ENCODE data around the gene DRD2. TPM values are rescaled to one million over a fixed set of nuclear protein-coding genes. Genes with fewer than 3 reads are reported as not detected.

DRD2 gene
- total RNA-seq, 3 donors from 2014 or later: not detected

DNA sequence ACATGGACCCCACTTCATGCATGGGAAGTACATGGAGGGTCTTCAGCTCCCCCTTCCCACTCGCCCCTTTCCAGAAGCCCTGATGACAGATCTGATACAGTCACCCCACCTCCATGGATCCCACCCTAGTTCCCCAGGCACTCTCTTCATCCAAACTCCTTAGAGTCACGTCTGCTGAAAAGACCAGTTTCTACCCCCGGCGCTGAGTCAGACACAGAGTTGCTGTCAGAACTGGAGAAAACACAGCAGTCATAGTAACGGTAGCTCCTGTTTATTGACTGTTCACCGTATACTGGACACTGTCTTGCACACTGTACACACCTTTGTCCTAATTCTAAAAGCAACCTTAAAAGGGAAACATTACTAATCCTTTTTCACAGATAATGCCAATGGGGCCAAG is 29.1 kb downstream of the DRD2 start:
- no peak for DNase-seq
- no peak overlapping the region for H3K4me3 Mint-ChIP-seq

DNA sequence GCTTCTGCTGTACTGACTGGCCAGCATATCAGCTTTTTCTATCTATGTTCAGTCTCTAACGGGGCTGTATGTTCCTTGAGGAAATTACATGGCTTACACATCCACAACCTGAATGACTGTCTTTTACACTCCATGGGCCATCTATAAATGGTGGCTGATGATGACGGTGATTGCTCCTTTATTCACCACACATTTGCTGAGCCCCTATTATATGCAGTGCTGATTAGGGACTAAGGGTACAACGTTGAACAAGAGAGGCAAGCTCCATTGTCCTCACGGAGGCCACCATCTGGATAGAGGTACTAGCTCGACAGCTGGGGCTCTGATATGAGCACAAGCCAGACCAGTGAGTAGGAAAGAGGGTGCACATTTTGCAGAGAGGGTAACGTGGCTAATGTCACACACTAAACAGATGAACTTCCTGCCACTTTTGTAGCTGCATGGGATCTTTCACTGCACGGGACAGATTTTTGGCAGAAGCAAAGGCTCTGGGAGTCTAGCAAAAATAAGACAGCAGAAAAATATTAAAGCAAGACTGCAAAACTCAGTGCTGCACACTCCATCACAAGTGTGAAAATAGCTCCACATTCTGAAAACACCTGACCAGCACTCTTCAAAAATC is 30.6 kb downstream of the DRD2 start:
- ATAC-seq: no peak
- H3K9me3 Mint-ChIP-seq: no peaks in the 10 kb centered on the region
- H3K4me3 Mint-ChIP-seq: no peak overlapping the region
- no peaks in the 10 kb centered on the region for H3K36me3 Mint-ChIP-seq (ENCODE audit: insufficient read depth)
- H3K4me1 Mint-ChIP-seq (ENCODE audit: low read depth): no peaks in the 10 kb centered on the region
- no peak for DNase-seq
- H3K27me3 Mint-ChIP-seq (ENCODE audit: low read depth): peaks cover 9% of the 10 kb centered on the region

More for the DNA sequence above, 29.1 kb downstream of the DRD2 start:
- no peaks in the 10 kb centered on the region for H3K9me3 Mint-ChIP-seq
- no peaks in the 10 kb centered on the region for H3K4me1 Mint-ChIP-seq (ENCODE audit: low read depth)
- peaks cover 5% of the 10 kb centered on the region for H3K27me3 Mint-ChIP-seq (ENCODE audit: low read depth)
- no peaks in the 10 kb centered on the region for H3K36me3 Mint-ChIP-seq (ENCODE audit: insufficient read depth)
- no peak for ATAC-seq

DNA sequence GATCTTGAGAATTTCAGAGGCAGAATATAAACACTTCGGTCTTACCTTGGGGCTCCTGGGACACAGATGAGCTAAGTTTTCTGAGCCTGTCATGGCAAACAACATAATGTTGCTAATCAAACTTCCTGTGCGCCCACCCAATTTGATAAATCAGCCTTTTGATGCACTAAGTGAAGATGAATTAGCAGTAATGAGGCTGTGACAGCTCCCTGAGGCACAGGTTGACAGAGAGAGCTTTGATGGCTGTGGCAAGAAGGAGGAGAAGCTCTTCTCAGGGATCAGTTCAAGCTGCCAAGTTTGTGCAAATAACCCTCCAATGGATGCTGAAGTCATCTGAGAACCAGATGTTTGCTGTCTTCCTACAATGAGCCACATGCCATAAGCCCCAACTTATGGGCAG is 34.4 kb downstream of the DRD2 start:
- H3K4me3 Mint-ChIP-seq: no peak overlapping the region

DNA sequence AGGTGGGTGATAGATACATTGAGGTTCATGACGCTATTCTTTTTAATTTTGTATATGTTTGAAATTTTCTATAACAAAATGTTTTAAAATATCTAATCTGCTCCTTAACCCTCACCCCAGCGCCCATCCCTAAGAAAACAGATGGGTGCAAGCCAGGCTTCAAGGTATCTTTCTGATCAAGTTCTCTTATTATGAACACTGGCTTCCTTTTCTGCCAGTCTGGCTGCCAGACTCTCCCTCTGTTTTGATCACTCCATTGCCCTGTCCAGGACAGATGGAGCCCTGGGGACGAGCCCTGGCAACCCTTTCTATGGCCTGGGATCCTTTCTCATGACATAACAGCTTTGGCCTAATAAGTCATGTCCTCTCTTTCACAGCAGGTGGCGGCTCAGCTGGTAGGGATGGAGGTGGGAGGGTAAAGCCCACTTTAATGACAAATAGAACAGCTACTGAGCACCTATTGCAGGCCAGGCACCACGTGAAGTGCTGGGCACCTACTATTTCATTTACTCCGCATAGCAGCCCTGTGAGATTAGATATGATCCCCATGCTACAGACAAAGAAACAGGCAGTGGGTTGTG is 38.4 kb downstream of the DRD2 start:
- ATAC-seq (no peak), DNase-seq (no peak)
- Mint-ChIP-seq H3K27me3 (ENCODE audit: low read depth) (peaks cover 4% of the 10 kb centered on the region), H3K36me3 (ENCODE audit: insufficient read depth) (no peaks in the 10 kb centered on the region), H3K4me3 (no peak overlapping the region), H3K9me3 (no peaks in the 10 kb centered on the region), H3K4me1 (ENCODE audit: low read depth) (no peaks in the 10 kb centered on the region)

More for the DNA sequence above, 34.4 kb downstream of the DRD2 start:
- DNase-seq: no peak
- Mint-ChIP-seq H3K9me3 (no peaks in the 10 kb centered on the region), H3K4me1 (ENCODE audit: low read depth) (no peaks in the 10 kb centered on the region), H3K27me3 (ENCODE audit: low read depth) (peaks cover 4% of the 10 kb centered on the region), H3K36me3 (ENCODE audit: insufficient read depth) (no peaks in the 10 kb centered on the region)
- no peak for ATAC-seq

DNA sequence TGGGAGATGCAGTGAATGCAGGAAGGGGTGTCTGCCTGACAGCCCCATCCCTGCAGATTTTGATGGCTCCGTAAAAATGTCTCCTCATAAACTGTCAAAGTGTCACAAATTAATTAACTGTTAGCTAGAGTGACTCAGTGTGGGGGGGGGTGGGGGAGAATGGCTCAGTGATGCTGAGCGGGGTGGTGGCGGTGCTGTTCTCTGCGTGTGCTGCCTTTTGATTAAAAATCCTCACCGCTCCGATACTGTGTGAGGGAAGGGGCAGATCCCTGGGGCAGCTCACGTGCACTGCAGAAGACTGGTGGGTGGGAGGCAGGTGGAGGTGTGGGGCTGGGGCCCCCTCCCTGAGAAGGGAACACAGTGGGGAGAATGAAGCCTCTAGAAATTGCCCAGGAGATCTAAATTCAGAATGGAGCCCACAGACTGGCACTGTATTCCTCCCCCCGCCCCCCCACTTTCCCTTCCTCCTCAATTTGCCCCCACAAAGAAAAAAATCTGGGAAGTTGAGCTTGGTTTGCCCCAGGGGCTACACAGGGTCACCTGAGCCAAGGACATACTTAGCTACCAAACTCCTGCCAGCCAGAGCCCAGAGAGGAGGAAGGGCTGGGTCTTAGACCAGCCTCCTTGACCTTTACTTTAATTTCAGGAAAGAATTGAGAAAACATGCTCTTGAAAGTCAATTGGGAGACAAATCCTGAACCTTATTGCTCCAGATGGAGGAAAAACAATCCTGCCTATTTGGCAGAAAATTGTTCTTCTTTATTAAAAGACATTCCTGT is 39.8 kb downstream of the DRD2 start:
- peaks cover 3% of the 10 kb centered on the region for H3K27me3 Mint-ChIP-seq (ENCODE audit: low read depth)
- ATAC-seq: no peak
- no peak for DNase-seq
- H3K4me1 Mint-ChIP-seq (ENCODE audit: low read depth): no peaks in the 10 kb centered on the region
- H3K9me3 Mint-ChIP-seq: no peaks in the 10 kb centered on the region
- no peaks in the 10 kb centered on the region for H3K36me3 Mint-ChIP-seq (ENCODE audit: insufficient read depth)
- H3K4me3 Mint-ChIP-seq: no peak overlapping the region

DNA sequence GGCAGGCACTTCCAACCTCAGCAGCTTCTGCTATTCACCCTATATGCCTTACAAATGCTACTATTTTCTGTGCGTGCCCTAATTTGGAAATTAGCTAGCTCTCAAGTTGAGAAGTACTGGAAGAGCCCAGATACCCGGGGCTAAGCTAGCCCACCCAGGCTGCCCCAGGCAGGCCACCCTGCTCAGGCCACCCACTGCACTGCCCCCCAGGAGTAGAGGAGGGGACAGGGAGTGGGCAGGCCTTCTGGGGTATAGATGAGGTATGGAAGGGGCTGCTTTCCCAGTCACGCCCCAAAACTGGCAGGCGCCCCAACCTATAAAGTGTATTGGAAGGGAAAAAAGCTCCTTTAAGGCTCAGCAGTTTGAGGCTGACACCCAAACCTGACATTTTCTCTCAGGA is 43.5 kb downstream of the DRD2 start:
- DNase-seq (no peak), ATAC-seq (no peak)
- H3K36me3 Mint-ChIP-seq (ENCODE audit: insufficient read depth): no peaks in the 10 kb centered on the region
- H3K9me3 Mint-ChIP-seq: no peaks in the 10 kb centered on the region
- no peak overlapping the region for H3K4me3 Mint-ChIP-seq
- H3K27me3 Mint-ChIP-seq (ENCODE audit: low read depth): no peaks in the 10 kb centered on the region
- no peaks in the 10 kb centered on the region for H3K4me1 Mint-ChIP-seq (ENCODE audit: low read depth)

DNA sequence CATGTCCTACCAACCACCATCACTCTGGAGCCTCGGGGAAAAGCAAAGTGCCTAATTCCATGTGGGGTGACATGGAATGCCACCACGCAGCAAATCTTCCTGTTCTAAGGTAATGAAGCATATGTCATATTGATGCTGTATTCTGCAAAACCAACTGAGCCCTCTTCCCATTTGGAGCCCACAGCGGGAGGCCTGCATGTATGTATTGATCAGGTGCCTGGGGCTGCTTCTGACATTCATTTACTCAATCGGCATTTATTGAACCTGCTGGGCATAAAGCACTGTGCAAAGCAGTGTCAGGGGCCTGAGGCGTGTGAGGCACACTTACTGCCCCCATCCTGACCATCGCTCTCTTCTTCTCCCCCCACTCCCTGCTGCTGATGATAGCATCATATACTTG is 48.5 kb downstream of the DRD2 start:
- no peaks in the 10 kb centered on the region for H3K9me3 Mint-ChIP-seq
- DNase-seq (no peak), ATAC-seq (no peak)
- no peaks in the 10 kb centered on the region for H3K36me3 Mint-ChIP-seq (ENCODE audit: insufficient read depth)
- no peaks in the 10 kb centered on the region for H3K4me1 Mint-ChIP-seq (ENCODE audit: low read depth)
- H3K27me3 Mint-ChIP-seq (ENCODE audit: low read depth): peaks cover 3% of the 10 kb centered on the region
- H3K4me3 Mint-ChIP-seq: no peak overlapping the region

DNA sequence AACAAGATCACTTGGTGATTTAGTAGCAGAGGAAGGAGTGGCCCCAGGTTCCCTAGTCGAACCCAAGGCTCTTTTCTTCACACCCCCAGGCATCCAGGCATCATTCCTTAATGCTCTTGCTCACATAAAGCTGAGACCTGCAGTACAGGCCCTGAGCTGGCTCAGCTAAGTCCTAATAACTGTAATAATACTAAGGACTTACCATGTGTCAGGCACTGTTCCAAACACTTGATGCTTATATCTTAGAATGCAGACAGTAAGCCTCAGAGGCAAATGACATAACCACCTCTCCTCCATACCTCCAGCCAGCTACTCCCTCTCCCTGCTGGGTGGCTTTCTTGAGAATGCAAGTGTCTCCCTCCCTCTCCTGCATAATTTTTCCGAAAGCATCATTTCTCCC is 54.4 kb downstream of the DRD2 start:
- Mint-ChIP-seq H3K27me3 (ENCODE audit: low read depth) (peaks cover 3% of the 10 kb centered on the region), H3K9me3 (no peaks in the 10 kb centered on the region), H3K36me3 (ENCODE audit: insufficient read depth) (no peaks in the 10 kb centered on the region), H3K4me3 (no peak overlapping the region), H3K4me1 (ENCODE audit: low read depth) (no peaks in the 10 kb centered on the region)
- ATAC-seq: no peak
- no peak for DNase-seq

DNA sequence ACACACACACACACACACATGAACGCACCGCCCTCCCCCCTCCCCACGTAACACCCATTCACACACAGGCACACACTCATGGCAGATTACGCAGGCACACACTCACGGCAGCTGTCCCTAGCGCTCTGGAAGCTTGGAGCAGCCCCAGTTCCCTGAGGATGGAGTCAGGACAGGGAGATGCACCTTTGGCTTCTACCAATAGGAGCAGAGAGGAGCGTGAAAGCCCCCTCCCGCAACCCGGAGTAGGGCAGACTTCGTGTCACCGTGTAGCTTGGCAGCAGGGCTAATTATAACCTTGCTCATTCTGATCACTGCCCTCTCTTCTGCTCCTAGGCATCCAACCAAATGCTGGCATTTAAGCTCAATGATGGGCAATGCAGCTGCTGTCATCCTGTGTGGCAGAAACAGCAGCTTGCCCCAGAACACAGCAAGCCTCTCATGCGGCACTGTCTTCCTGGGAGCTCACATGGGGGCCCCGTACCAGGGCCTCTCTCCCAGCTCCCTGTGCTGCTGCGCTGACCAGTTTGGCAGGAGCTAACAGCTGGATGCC is 55.7 kb downstream of the DRD2 start:
- H3K4me1 Mint-ChIP-seq (ENCODE audit: low read depth): no peaks in the 10 kb centered on the region
- no peak overlapping the region for H3K4me3 Mint-ChIP-seq
- DNase-seq (no peak), ATAC-seq (no peak)
- H3K36me3 Mint-ChIP-seq (ENCODE audit: insufficient read depth): no peaks in the 10 kb centered on the region
- no peaks in the 10 kb centered on the region for H3K9me3 Mint-ChIP-seq
- peaks cover 3% of the 10 kb centered on the region for H3K27me3 Mint-ChIP-seq (ENCODE audit: low read depth)

DNA sequence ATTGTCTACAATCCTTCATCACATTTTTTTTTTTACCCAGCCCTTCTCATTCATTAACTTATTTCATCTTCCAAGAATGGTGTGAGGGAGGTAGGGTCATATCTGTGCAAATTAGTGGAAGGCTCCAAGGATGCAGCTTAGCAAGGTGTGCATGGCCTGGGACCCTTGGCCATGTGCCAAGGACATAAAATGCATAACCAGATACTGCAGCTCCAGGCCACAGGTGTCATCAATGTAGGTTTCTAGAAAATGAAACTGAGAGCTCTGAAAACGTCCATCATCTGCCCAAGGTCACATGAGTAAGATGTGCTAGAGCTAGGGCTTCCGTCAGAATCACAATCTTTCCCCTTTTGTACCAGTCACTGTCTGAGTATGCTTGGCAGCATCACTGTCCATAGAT is 57.8 kb downstream of the DRD2 start:
- H3K36me3 Mint-ChIP-seq (ENCODE audit: insufficient read depth): no peaks in the 10 kb centered on the region
- H3K4me3 Mint-ChIP-seq: no peak overlapping the region
- H3K9me3 Mint-ChIP-seq: no peaks in the 10 kb centered on the region
- H3K4me1 Mint-ChIP-seq (ENCODE audit: low read depth): no peaks in the 10 kb centered on the region
- DNase-seq (no peak), ATAC-seq (no peak)
- peaks cover 3% of the 10 kb centered on the region for H3K27me3 Mint-ChIP-seq (ENCODE audit: low read depth)

DNA sequence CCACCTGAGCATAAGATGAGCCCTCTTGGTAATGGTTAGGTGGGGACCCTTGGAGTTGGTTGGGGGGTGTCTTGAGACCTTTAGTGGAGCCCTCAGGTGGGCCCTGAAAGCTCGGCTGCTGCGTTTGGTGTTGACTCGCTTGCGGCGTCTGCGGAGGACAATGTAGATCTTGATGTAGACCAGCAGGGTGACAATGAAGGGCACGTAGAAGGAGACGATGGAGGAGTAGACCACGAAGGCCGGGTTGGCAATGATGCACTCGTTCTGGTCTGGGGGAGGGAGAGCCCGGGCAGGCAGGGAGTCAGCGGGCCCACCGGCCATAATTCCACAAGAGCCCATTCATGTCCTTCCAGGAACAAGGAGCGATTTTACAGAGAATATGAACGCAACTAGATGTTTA is 59.9 kb downstream of the DRD2 start:
- Mint-ChIP-seq H3K36me3 (ENCODE audit: insufficient read depth) (no peaks in the 10 kb centered on the region), H3K4me3 (no peak overlapping the region), H3K4me1 (ENCODE audit: low read depth) (no peaks in the 10 kb centered on the region), H3K9me3 (no peaks in the 10 kb centered on the region), H3K27me3 (ENCODE audit: low read depth) (no peaks in the 10 kb centered on the region)
- no peak for DNase-seq
- no peak for ATAC-seq

DNA sequence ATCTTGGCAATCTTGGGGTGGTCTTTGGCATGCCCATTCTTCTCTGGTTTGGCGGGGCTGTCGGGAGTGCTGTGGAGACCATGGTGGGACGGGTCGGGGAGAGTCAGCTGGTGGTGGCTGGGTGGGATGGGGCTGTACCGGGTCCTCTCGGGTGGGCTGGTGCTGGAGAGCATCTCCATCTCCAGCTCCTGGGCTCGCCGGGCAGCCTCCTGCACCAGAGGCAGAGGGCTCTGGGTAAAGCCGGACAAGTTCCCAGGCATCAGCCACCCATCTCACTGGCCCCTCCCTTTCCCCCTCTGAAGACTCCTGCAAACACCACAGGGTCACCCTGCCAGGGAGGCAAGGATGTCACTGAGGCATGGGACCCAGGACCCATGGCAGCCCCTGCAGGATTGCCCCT is 62.5 kb downstream of the DRD2 start:
- H3K4me3 Mint-ChIP-seq: no peak overlapping the region
- no peaks in the 10 kb centered on the region for H3K27me3 Mint-ChIP-seq (ENCODE audit: low read depth)
- H3K9me3 Mint-ChIP-seq: no peaks in the 10 kb centered on the region

DNA sequence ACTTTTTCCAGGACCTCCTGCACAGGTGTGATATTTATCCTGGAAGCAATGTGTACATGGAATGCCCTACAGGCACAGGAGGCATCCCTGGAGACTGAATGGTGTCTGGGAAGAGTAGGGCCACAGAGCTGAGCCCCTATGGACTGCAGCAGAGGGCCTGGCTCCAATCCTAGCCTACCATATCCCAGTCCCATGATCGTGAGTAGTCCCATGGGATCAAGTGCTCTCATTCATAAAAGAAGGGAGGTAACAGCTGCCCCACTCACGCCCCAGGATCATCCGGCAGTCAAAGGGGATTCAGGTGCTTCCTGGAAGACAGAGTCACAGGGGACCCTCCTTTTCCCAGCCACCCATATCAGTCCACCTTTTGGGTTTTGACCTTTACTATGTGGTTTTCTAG is 63.7 kb downstream of the DRD2 start:
- DNase-seq (no peak), ATAC-seq (no peak)
- H3K9me3 Mint-ChIP-seq: no peaks in the 10 kb centered on the region
- no peak overlapping the region for H3K4me3 Mint-ChIP-seq
- H3K27me3 Mint-ChIP-seq (ENCODE audit: low read depth): no peaks in the 10 kb centered on the region
- H3K36me3 Mint-ChIP-seq (ENCODE audit: insufficient read depth): no peaks in the 10 kb centered on the region
- no peaks in the 10 kb centered on the region for H3K4me1 Mint-ChIP-seq (ENCODE audit: low read depth)

More for the DNA sequence above, 62.5 kb downstream of the DRD2 start:
- ATAC-seq (peak in 1 of 2 donors; percentile 8), DNase-seq (no peak)
- Mint-ChIP-seq H3K36me3 (ENCODE audit: insufficient read depth) (no peaks in the 10 kb centered on the region), H3K4me1 (ENCODE audit: low read depth) (no peaks in the 10 kb centered on the region)

DNA sequence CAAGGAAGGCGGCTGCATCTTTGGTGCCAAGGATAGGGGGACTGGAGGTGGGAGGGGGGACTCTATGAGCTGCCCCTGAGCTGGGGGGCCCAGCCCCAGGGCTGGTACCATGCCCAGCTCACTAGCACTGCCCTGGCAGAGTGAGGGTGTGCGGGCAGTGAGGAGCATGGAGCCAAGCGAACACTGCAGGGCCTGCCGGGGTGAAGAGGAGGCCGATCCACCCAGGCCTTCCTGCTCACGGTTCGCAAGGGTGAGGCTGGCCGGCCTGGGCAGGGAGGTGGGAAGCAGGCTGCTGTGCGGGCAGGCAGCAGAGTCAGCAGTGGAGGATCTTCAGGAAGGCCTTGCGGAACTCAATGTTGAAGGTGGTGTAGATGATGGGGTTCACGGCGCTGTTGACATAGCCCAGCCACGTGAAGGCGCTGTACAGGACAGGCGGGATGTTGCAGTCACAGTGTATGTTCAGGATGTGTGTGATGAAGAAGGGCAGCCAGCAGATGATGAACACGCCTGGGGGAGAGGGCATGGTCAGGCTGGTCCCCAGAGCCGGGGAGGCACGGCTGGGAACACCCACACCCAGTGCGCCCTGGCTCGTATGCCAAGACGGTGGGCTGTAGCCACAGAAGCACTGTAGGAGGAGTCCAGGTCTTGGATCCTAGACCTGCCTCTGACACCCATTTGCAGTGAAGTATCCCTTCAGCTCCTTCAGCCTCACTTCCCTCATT is 64.6 kb downstream of the DRD2 start:
- ATAC-seq (no peak), DNase-seq (no peak)
- Mint-ChIP-seq H3K4me1 (ENCODE audit: low read depth) (no peaks in the 10 kb centered on the region), H3K27me3 (ENCODE audit: low read depth) (no peaks in the 10 kb centered on the region), H3K9me3 (no peaks in the 10 kb centered on the region), H3K36me3 (ENCODE audit: insufficient read depth) (no peaks in the 10 kb centered on the region), H3K4me3 (no peak overlapping the region)
